Stimulated activated CD8-positive, alpha-beta memory T cell treated with anti-CD3 and anti-CD28 coated beads, Interleukin-12 subunit alpha, Interleukin-12 subunit beta, amount 100 ng/mL, for 24 hours (primary cell): Measurements from ENCODE around the gene TSPAN11.
"Not testable (repeated sequence)": the region's sequence is repeated elsewhere in the genome, so short reads cannot be mapped to it uniquely, and the experiment has no call there.

Experiments
- DNase-seq: peaks from one replicate; pipeline ENCODE4 v3.0.0-alpha.2; 2020; ENCODE audit errors: extremely low read depth

TSPAN11 gene

GRCh38 chr12:31019561-31019960, 93.0 kb downstream of the TSPAN11 start:
- no peak for DNase-seq

- no peak for DNase-seq
Measured at GRCh38 chr12:31019976-31020375, 93.4 kb downstream of the TSPAN11 start.

GRCh38 chr12:31020385-31021166, 94.0 kb downstream of the TSPAN11 start:
- DNase-seq: no peak

GRCh38 chr12:31021181-31021580, 94.6 kb downstream of the TSPAN11 start:
- no peak for DNase-seq

- DNase-seq: no peak
Measured at GRCh38 chr12:31021809-31022494, 95.4 kb downstream of the TSPAN11 start.

- no peak for DNase-seq
Measured at GRCh38 chr12:31023271-31023724, 96.8 kb downstream of the TSPAN11 start.

GRCh38 chr12:31026202-31026601, 99.7 kb downstream of the TSPAN11 start:
- no peak for DNase-seq

- DNase-seq: not testable (repeated sequence)
Measured at GRCh38 chr12:31027006-31027405, 100.5 kb downstream of the TSPAN11 start.

GRCh38 chr12:31029468-31029867, 102.9 kb downstream of the TSPAN11 start:
- DNase-seq: no peak

- no peak for DNase-seq
Measured at GRCh38 chr12:31029916-31030562, 103.5 kb downstream of the TSPAN11 start.

- DNase-seq: no peak
Measured at GRCh38 chr12:31031951-31032335, 105.4 kb downstream of the TSPAN11 start.

- DNase-seq: no peak
Measured at GRCh38 chr12:31033146-31033545, 106.6 kb downstream of the TSPAN11 start.

- no peak for DNase-seq
Measured at GRCh38 chr12:31033681-31034080, 107.1 kb downstream of the TSPAN11 start.

GRCh38 chr12:31034372-31034771, 107.8 kb downstream of the TSPAN11 start:
- DNase-seq: no peak

GRCh38 chr12:31035226-31035625, 108.7 kb downstream of the TSPAN11 start:
- DNase-seq: no peak

GRCh38 chr12:31035967-31036665, 109.6 kb downstream of the TSPAN11 start:
- no peak for DNase-seq

- no peak for DNase-seq
Measured at GRCh38 chr12:31037028-31037427, 110.5 kb downstream of the TSPAN11 start.

- DNase-seq: no peak
Measured at GRCh38 chr12:31037931-31038330, 111.4 kb downstream of the TSPAN11 start.

- DNase-seq: no peak
Measured at GRCh38 chr12:31041033-31041564, 114.6 kb downstream of the TSPAN11 start.
